ENCODE measurements around the gene PROKR2.

Gene PROKR2

GRCh38 chr20:5316188-5317158 lies at the start of gene PROKR2:
TSS of gene PROKR2 (minus strand) at chr20:5316954. CDS start at chr20:5314369, 2,585 bp downstream.
- DNase-seq (ENCODE audit: low spot score): no peak

GRCh38 chr20:5364997-5365597 lies 48.3 kb upstream of the PROKR2 start:
- DNase-seq (ENCODE audit: low spot score): no peak

- no peak for DNase-seq (ENCODE audit: low spot score)
Measured at GRCh38 chr20:5364136-5364821, 47.5 kb upstream of the PROKR2 start.

- DNase-seq (ENCODE audit: low spot score): no peak
Measured at GRCh38 chr20:5362771-5363170, 46.0 kb upstream of the PROKR2 start.

GRCh38 chr20:5361176-5361575 lies 44.4 kb upstream of the PROKR2 start:
- no peak for DNase-seq (ENCODE audit: low spot score)

- no peak for DNase-seq (ENCODE audit: low spot score)
Measured at GRCh38 chr20:5357946-5358345, 41.2 kb upstream of the PROKR2 start.

GRCh38 chr20:5356941-5357340 lies 40.2 kb upstream of the PROKR2 start:
- DNase-seq (ENCODE audit: low spot score): no peak

- no peak for DNase-seq (ENCODE audit: low spot score)
Measured at GRCh38 chr20:5354901-5355300, 38.1 kb upstream of the PROKR2 start.

- no peak for DNase-seq (ENCODE audit: low spot score)
Measured at GRCh38 chr20:5353624-5354496, 37.1 kb upstream of the PROKR2 start.

- no peak for DNase-seq (ENCODE audit: low spot score)
Measured at GRCh38 chr20:5349448-5349847, 32.7 kb upstream of the PROKR2 start.

- DNase-seq (ENCODE audit: low spot score): no peak
Measured at GRCh38 chr20:5342021-5342420, 25.3 kb upstream of the PROKR2 start.

- DNase-seq (ENCODE audit: low spot score): no peak
Measured at GRCh38 chr20:5331340-5331739, 14.6 kb upstream of the PROKR2 start.

- DNase-seq (ENCODE audit: low spot score): no peak
Measured at GRCh38 chr20:5328268-5328667, 11.5 kb upstream of the PROKR2 start.

- no peak for DNase-seq (ENCODE audit: low spot score)
Measured at GRCh38 chr20:5327356-5327755, 10.6 kb upstream of the PROKR2 start.

GRCh38 chr20:5315807-5316187 lies 957 bp downstream of the PROKR2 start:
- no peak for DNase-seq (ENCODE audit: low spot score)

- DNase-seq (ENCODE audit: low spot score): no peak
Measured at GRCh38 chr20:5313916-5314315, 2.8 kb downstream of the PROKR2 start.

GRCh38 chr20:5312518-5312917 lies 4.2 kb downstream of the PROKR2 start:
- DNase-seq (ENCODE audit: low spot score): no peak

- DNase-seq (ENCODE audit: low spot score): no peak
Measured at GRCh38 chr20:5309971-5310370, 6.8 kb downstream of the PROKR2 start.

GRCh38 chr20:5298811-5299210 lies 17.9 kb downstream of the PROKR2 start:
- DNase-seq (ENCODE audit: low spot score): no peak

- DNase-seq (ENCODE audit: low spot score): no peak
Measured at GRCh38 chr20:5297280-5298004, 19.3 kb downstream of the PROKR2 start.

- no peak for DNase-seq (ENCODE audit: low spot score)
Measured at GRCh38 chr20:5290596-5290995, 26.2 kb downstream of the PROKR2 start.
